ENCODE measurements around the gene PAN2.
"Not testable (repeated sequence)": the region's sequence is repeated elsewhere in the genome, so short reads cannot be mapped to it uniquely, and the experiment has no call there.

Gene PAN2

GRCh38 chr12:56311003-56311402, 22.8 kb downstream of the PAN2 start:
- no peak for DNase-seq (ENCODE audit: low read depth in 2 of 2)

- DNase-seq (ENCODE audit: low read depth in 2 of 2) = no peak
Observed at GRCh38 chr12:56308714-56309113, 25.1 kb downstream of the PAN2 start.

GRCh38 chr12:56307221-56307965, 26.4 kb downstream of the PAN2 start:
- no peak for DNase-seq (ENCODE audit: low read depth in 2 of 2)

GRCh38 chr12:56304872-56305590, 28.8 kb downstream of the PAN2 start:
- DNase-seq (ENCODE audit: low read depth in 2 of 2) = no peak

GRCh38 chr12:56304276-56304675, 29.5 kb downstream of the PAN2 start:
- DNase-seq (ENCODE audit: low read depth in 2 of 2) = no peak

- DNase-seq (ENCODE audit: low read depth in 2 of 2) = no peak
Observed at GRCh38 chr12:56300644-56301464, 32.9 kb downstream of the PAN2 start.

GRCh38 chr12:56299853-56300643, 33.8 kb downstream of the PAN2 start, which contains the start of gene CS:
CS (minus strand) TSS chr12:56300330; CDS start chr12:56300201, 129 bp downstream.
- peak; percentile 98 for DNase-seq (ENCODE audit: low read depth in 2 of 2)

GRCh38 chr12:56299308-56299852, 34.4 kb downstream of the PAN2 start:
- no peak for DNase-seq (ENCODE audit: low read depth in 2 of 2)

GRCh38 chr12:56298828-56299227, 35.0 kb downstream of the PAN2 start:
- no peak for DNase-seq (ENCODE audit: low read depth in 2 of 2)

GRCh38 chr12:56297400-56297799, 36.4 kb downstream of the PAN2 start:
- no peak for DNase-seq (ENCODE audit: low read depth in 2 of 2)

- no peak for DNase-seq (ENCODE audit: low read depth in 2 of 2)
Observed at GRCh38 chr12:56296295-56296694, 37.5 kb downstream of the PAN2 start.

GRCh38 chr12:56293795-56294194, 40.0 kb downstream of the PAN2 start:
- no peak for DNase-seq (ENCODE audit: low read depth in 2 of 2)

GRCh38 chr12:56288705-56289387, 45.0 kb downstream of the PAN2 start:
- DNase-seq (ENCODE audit: low read depth in 2 of 2) = no peak

GRCh38 chr12:56286044-56286830, 47.6 kb downstream of the PAN2 start:
- DNase-seq (ENCODE audit: low read depth in 2 of 2) = no peak

GRCh38 chr12:56284263-56284662, 49.5 kb downstream of the PAN2 start:
- DNase-seq (ENCODE audit: low read depth in 2 of 2) = not testable (repeated sequence)

- DNase-seq (ENCODE audit: low read depth in 2 of 2) = no peak
Observed at GRCh38 chr12:56282579-56282978, 51.2 kb downstream of the PAN2 start.

GRCh38 chr12:56282030-56282429, 51.8 kb downstream of the PAN2 start:
- DNase-seq (ENCODE audit: low read depth in 2 of 2) = no peak

GRCh38 chr12:56280849-56281248, 53.0 kb downstream of the PAN2 start:
- no peak for DNase-seq (ENCODE audit: low read depth in 2 of 2)

GRCh38 chr12:56278905-56279304, 54.9 kb downstream of the PAN2 start:
- DNase-seq (ENCODE audit: low read depth in 2 of 2) = no peak

- no peak for DNase-seq (ENCODE audit: low read depth in 2 of 2)
Observed at GRCh38 chr12:56274299-56274698, 59.5 kb downstream of the PAN2 start.
